Subcutaneous adipose tissue (tissue), 4 donors: Measurements from ENCODE around the gene E2F4. TPM values are rescaled to one million over a fixed set of nuclear protein-coding genes. Genes with fewer than 3 reads are reported as not detected.

Source experiments
- CTCF ChIP-seq: fragments of 450-650 bp; IDR thresholded peaks from one replicate; pipeline ENCODE4 v1.5.1; 2016; ENCODE audit warnings: low read depth, mild to moderate bottlenecking, control low read depth, antibody characterized with exemption, moderate library complexity
- total RNA-seq, 4 donors: library from RNA; depleted of rRNA; stranded (reverse); fragments of >200 nt; gene quantifications; one replicate each; pipeline ENCODE4 v1.1.0, GENCODE V29; 2016

E2F4 gene
- total RNA-seq, 4 donors from 2014 or later, result 48.1 to 70.8 (median 58.9) TPM

GRCh38 chr16:67211674-67212073 is 19.7 kb downstream of the E2F4 start:
- no peak for TF ChIP-seq CTCF

- TF ChIP-seq CTCF, result no peak
These were observed 20.8 kb downstream of the E2F4 start for GRCh38 chr16:67212766-67213165.

- TF ChIP-seq CTCF, result no peak
These were observed 21.5 kb downstream of the E2F4 start for GRCh38 chr16:67213197-67214019.

GRCh38 chr16:67215706-67216105 is 23.8 kb downstream of the E2F4 start:
- no peak for TF ChIP-seq CTCF

GRCh38 chr16:67216612-67217490 is 24.9 kb downstream of the E2F4 start:
- no peak for TF ChIP-seq CTCF

GRCh38 chr16:67223992-67224391 is 32.0 kb downstream of the E2F4 start:
- TF ChIP-seq CTCF, result no peak

GRCh38 chr16:67226295-67226803 is 34.4 kb downstream of the E2F4 start:
- TF ChIP-seq CTCF, result no peak
